ENCODE data around the gene FOXJ3. TPM values are rescaled to one million over a fixed set of nuclear protein-coding genes. Genes with fewer than 3 reads are reported as not detected.

Gene FOXJ3
- total and polyA plus RNA-seq, 7 donors: 14.4 to 53.8 (median 39.9) TPM

GRCh38 chr1:42133809-42134526, 201.1 kb downstream of the FOXJ3 start:
- no peaks in the 10 kb centered on the region for H3K4me1 ChIP-seq
- H3K36me3 ChIP-seq: no peaks in the 10 kb centered on the region
- no peak overlapping the region for H3K4me3 ChIP-seq
- 80 to 82% methylated on average over 10 of the region's 10 CpGs for WGBS, 2 donors
- no peaks in the 10 kb centered on the region for H3K9me3 ChIP-seq
- DNase-seq: no peak
- TF ChIP-seq, protein P1, sequence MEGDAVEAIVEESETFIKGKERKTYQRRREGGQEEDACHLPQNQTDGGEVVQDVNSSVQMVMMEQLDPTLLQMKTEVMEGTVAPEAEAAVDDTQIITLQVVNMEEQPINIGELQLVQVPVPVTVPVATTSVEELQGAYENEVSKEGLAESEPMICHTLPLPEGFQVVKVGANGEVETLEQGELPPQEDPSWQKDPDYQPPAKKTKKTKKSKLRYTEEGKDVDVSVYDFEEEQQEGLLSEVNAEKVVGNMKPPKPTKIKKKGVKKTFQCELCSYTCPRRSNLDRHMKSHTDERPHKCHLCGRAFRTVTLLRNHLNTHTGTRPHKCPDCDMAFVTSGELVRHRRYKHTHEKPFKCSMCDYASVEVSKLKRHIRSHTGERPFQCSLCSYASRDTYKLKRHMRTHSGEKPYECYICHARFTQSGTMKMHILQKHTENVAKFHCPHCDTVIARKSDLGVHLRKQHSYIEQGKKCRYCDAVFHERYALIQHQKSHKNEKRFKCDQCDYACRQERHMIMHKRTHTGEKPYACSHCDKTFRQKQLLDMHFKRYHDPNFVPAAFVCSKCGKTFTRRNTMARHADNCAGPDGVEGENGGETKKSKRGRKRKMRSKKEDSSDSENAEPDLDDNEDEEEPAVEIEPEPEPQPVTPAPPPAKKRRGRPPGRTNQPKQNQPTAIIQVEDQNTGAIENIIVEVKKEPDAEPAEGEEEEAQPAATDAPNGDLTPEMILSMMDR (IDR thresholded peaks at IDR 0.05): no peak
- no peak for TF ChIP-seq POLR2AphosphoS5 (IDR thresholded peaks at IDR 0.05)
- no peak for TF ChIP-seq EP300 (IDR thresholded peaks at IDR 0.05)
- no peak for TF ChIP-seq POLR2A (IDR thresholded peaks at IDR 0.05)
- no peak overlapping the region for H3K27ac ChIP-seq
- intact Hi-C loops (cut with DNase I): no loop called here
- no peaks in the 10 kb centered on the region for H3K27me3 ChIP-seq

DNA sequence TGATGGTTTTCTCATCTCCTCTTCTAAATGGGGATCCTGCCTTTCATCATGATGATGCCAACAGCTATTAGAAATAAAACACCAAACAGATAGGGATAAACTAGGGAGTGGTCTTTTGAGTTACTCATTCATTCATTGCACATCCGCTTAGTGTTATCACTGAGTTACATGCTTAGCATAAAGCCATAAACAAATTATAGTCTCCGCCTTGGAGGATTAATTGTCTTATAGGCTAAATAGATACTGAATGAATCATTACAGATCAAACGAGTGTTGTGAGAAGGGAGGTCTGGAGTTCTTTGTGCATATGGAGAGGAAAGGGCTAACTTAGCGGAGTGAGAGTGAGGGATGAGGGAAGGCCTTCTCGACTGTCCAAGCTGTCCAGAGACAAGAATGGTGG, 201.6 kb downstream of the FOXJ3 start:
- H3K27ac ChIP-seq: no peak overlapping the region
- intact Hi-C loops (cut with DNase I): no loop called here
- no peaks in the 10 kb centered on the region for H3K36me3 ChIP-seq
- WGBS, 2 donors: 72 to 86% methylated on average over 5 of the region's 5 CpGs
- H3K9me3 ChIP-seq: no peaks in the 10 kb centered on the region
- no peaks in the 10 kb centered on the region for H3K4me1 ChIP-seq
- no peak for TF ChIP-seq POLR2A (IDR thresholded peaks at IDR 0.05)
- TF ChIP-seq, protein P1 (IDR thresholded peaks at IDR 0.05): no peak
- TF ChIP-seq EP300 (IDR thresholded peaks at IDR 0.05): no peak
- TF ChIP-seq POLR2AphosphoS5 (IDR thresholded peaks at IDR 0.05): no peak
- no peaks in the 10 kb centered on the region for H3K27me3 ChIP-seq
- no peak for DNase-seq
- H3K4me3 ChIP-seq: no peak overlapping the region

- DNase-seq: no peak
- Histone ChIP-seq H3K36me3 (no peaks in the 10 kb centered on the region), H3K27me3 (no peaks in the 10 kb centered on the region), H3K9me3 (no peaks in the 10 kb centered on the region), H3K4me1 (no peaks in the 10 kb centered on the region), H3K4me3 (no peak overlapping the region), H3K27ac (no peak overlapping the region)
- 88 to 90% methylated on average over 5 of the region's 5 CpGs for WGBS, 2 donors
- TF ChIP-seq EP300 (IDR thresholded peaks at IDR 0.05) (no peak), POLR2AphosphoS5 (IDR thresholded peaks at IDR 0.05) (no peak), POLR2A (IDR thresholded peaks at IDR 0.05) (no peak)
- TF ChIP-seq, protein P1 (IDR thresholded peaks at IDR 0.05): no peak
- intact Hi-C loops (cut with DNase I): no loop called here
These were observed 204.9 kb downstream of the FOXJ3 start for GRCh38 chr1:42130061-42130660.

- no peak overlapping the region for H3K4me3 ChIP-seq
- no peaks in the 10 kb centered on the region for H3K4me1 ChIP-seq
- no peak overlapping the region for H3K27ac ChIP-seq
- H3K36me3 ChIP-seq: no peaks in the 10 kb centered on the region
- WGBS, 2 donors: 86 to 91% methylated on average over 3 of the region's 3 CpGs
- DNase-seq: no peak
- H3K9me3 ChIP-seq: no peaks in the 10 kb centered on the region
- no peak for TF ChIP-seq EP300 (IDR thresholded peaks at IDR 0.05)
- TF ChIP-seq POLR2AphosphoS5 (IDR thresholded peaks at IDR 0.05): no peak
- no peak for TF ChIP-seq POLR2A (IDR thresholded peaks at IDR 0.05)
- TF ChIP-seq, protein P1 (IDR thresholded peaks at IDR 0.05): no peak
- intact Hi-C loops (cut with DNase I): no loop called here
- H3K27me3 ChIP-seq: no peaks in the 10 kb centered on the region
These were observed 206.1 kb downstream of the FOXJ3 start for GRCh38 chr1:42128964-42129363.

All from sigmoid colon (tissue), 7 donors.